A549 (cell line): ENCODE measurements around the gene RTN4R. TPM values are rescaled to one million over a fixed set of nuclear protein-coding genes. Genes with fewer than 3 reads are reported as not detected.
"Not testable (repeated sequence)": the region's sequence is repeated elsewhere in the genome, so short reads cannot be mapped to it uniquely, and the experiment has no call there.

Experiments used
- ATAC-seq, 2 experiments: fragments of 200-7000 bp in 1 of 2; fragments of >200 bp in 1 of 2; cut with Nextera tagmentation in 1 of 2; cut with Tn5 transposase in 1 of 2; 3 replicates each; pipeline versions ENCODE4 v1.8.0 to v1.9.1; 2018 to 2020; ENCODE audit warnings: mild to moderate bottlenecking in 1 of 2, moderate library complexity in 1 of 2
- CTCF ChIA-PET: fragments of 300-600 bp; sonication (Branson Sonifier 250); formaldehyde crosslinking; extraction: SDS; loops from one replicate; lab custom pipeline; 2021; ENCODE audit warnings: antibody characterized with exemption, inconsistent platforms; lab: Yijun Ruan, JAX
- POLR2A ChIA-PET: fragments of 350-600 bp; formaldehyde crosslinking; extraction: SDS; loops from one replicate; lab custom pipeline; 2021; ENCODE audit warnings: antibody characterized with exemption, inconsistent platforms; lab: Yijun Ruan, JAX
- DNase-seq, 2 experiments: peaks; one replicate each; pipeline versions ENCODE4 v3.0.0 to v3.0.0-alpha.2; 2011 to 2016; ENCODE audit warnings: low read depth in 1 of 2, low spot score in 1 of 2
- FAIRE-seq: peaks from 2 replicates; lab custom pipeline; 2011; peaks lifted over from hg19 to GRCh38; lab: Jason Lieb, UNC
- H3K27ac ChIP-seq, 2 experiments: fragments of >200 bp; sonication (Bioruptor Twin); formaldehyde crosslinking; 3 replicates each; pipeline ENCODE4 v1.5.1; 2016 to 2017
- H3K4me1 ChIP-seq: fragments of >200 bp; sonication (Bioruptor Twin); formaldehyde crosslinking; 3 replicates; pipeline ENCODE4 v1.6.1; 2016
- H3K4me2 ChIP-seq: fragments of >200 bp; sonication (Bioruptor Twin); formaldehyde crosslinking; 3 replicates; pipeline ENCODE4 v1.6.1; 2016
- H3K4me3 ChIP-seq: fragments of >200 bp; sonication (Bioruptor Twin); formaldehyde crosslinking; 3 replicates; pipeline ENCODE4 v1.5.1; 2016
- H3K9me3 ChIP-seq: fragments of >200 bp; sonication (Bioruptor Twin); formaldehyde crosslinking; 3 replicates; pipeline ENCODE4 v1.6.1; 2016
- CBX2 ChIP-seq: fragments of 200-600 bp; sonication (generic); IDR thresholded peaks from 2 replicates; pipeline ENCODE4 v1.6.1; 2016; ENCODE audit warnings: low read depth, mild to moderate bottlenecking, borderline replicate concordance
- EHF ChIP-seq: fragments of 250-450 bp; sonication (Bioruptor Pico); IDR thresholded peaks from 2 replicates; pipeline ENCODE4 v1.5.0; 2020; ENCODE audit warnings: mild to moderate bottlenecking
- EP300 ChIP-seq, 2 experiments: fragments of >200 bp; sonication (Bioruptor Twin); formaldehyde crosslinking; IDR thresholded peaks; 2 replicates in 1 of 2; 3 replicates in 1 of 2; pipeline ENCODE4 v1.6.1; 2016 to 2017
- FOSB ChIP-seq: fragments of 250-450 bp; sonication (Bioruptor Pico); IDR thresholded peaks from 2 replicates; pipeline ENCODE4 v1.5.0; 2020; ENCODE audit warnings: mild to moderate bottlenecking, moderate library complexity
- HOXA7 ChIP-seq: fragments of 250-450 bp; sonication (Bioruptor Pico); IDR thresholded peaks from 2 replicates; pipeline ENCODE4 v1.5.0; 2020; ENCODE audit warnings: mild to moderate bottlenecking, moderate library complexity
- HOXB5 ChIP-seq: fragments of 250-450 bp; sonication (Bioruptor Pico); IDR thresholded peaks from 2 replicates; pipeline ENCODE4 v1.5.0; 2020; ENCODE audit warnings: mild to moderate bottlenecking, moderate library complexity
- KDM1A ChIP-seq: fragments of 200-600 bp; sonication (generic); IDR thresholded peaks from 2 replicates; pipeline ENCODE4 v1.6.1; 2016; ENCODE audit warnings: low read depth, mild to moderate bottlenecking
- KDM5A ChIP-seq: fragments of 200-600 bp; sonication (generic); IDR thresholded peaks from 2 replicates; pipeline ENCODE4 v1.6.1; 2016; ENCODE audit warnings: antibody characterized with exemption, mild to moderate bottlenecking
- NPAS2 ChIP-seq: fragments of 250-450 bp; sonication (Bioruptor Pico); IDR thresholded peaks from 2 replicates; pipeline ENCODE4 v1.8.0; 2022; ENCODE audit warnings: mild to moderate bottlenecking, moderate library complexity, borderline replicate concordance
- POLR2AphosphoS2 ChIP-seq: conservative IDR thresholded peaks from 2 replicates; pipeline ENCODE4 v1.6.1; 2012; ENCODE audit warnings: low read length, improper control_type of control experiment, inconsistent platforms
- SMC3 ChIP-seq: fragments of >200 bp; sonication (Bioruptor Twin); formaldehyde crosslinking; IDR thresholded peaks from 3 replicates; pipeline ENCODE4 v1.6.1; 2018; ENCODE audit warnings: inconsistent platforms
- ZC3H11A ChIP-seq: fragments of 450-650 bp; IDR thresholded peaks from 2 replicates; pipeline ENCODE4 v1.6.1; 2014; ENCODE audit warnings: antibody characterized with exemption, mild to moderate bottlenecking
- ZNF302 ChIP-seq: fragments of 250-450 bp; sonication (Bioruptor Pico); IDR thresholded peaks from 2 replicates; pipeline ENCODE4 v1.9.0; 2021; ENCODE audit warnings: inconsistent platforms, mild to moderate bottlenecking, moderate library complexity
- WGBS: methylation state at CpG from one replicate; pipeline ENCODE4 v1.1.6; 2017; ENCODE audit errors: missing lambda C conversion rate; 5-methylcytosine and 5-hydroxymethylcytosine counted together
- polyA plus RNA-seq, 4 experiments: library from polyadenylated mRNA; depleted of rRNA in 3 of 4; stranded (reverse); fragments of >200 nt; fragmentation: RNase III in 1 of 4; extraction: RNeasy Plus Mini Kit Qiagen cat#74134 plus additional on column Dnase treatment in 1 of 4; gene quantifications; 2 replicates in 3 of 4; 3 replicates in 1 of 4; pipeline ENCODE4 v1.2.3, GENCODE V29; 2011 to 2017
- TF ChIP-seq, protein P1 (sequence below): IDR thresholded peaks from 2 replicates; pipeline ENCODE4 v1.6.1; 2012; ENCODE audit warnings: low read depth, borderline replicate concordance
- TF ChIP-seq, protein P2 (sequence below): fragments of >200 bp; sonication (Bioruptor Twin); formaldehyde crosslinking; IDR thresholded peaks from 3 replicates; pipeline ENCODE4 v1.5.1; 2016
- TF ChIP-seq, protein P3 (sequence below): fragments of 250-450 bp; sonication (Bioruptor Pico); IDR thresholded peaks from 2 replicates; pipeline ENCODE4 v1.5.0; 2021; ENCODE audit warnings: mild to moderate bottlenecking, moderate library complexity, borderline replicate concordance

RTN4R gene
- polyA plus RNA-seq, 2 of the 4 experiments (the other 2 are of a cell fraction): 1.0 to 2.7 TPM

DNA sequence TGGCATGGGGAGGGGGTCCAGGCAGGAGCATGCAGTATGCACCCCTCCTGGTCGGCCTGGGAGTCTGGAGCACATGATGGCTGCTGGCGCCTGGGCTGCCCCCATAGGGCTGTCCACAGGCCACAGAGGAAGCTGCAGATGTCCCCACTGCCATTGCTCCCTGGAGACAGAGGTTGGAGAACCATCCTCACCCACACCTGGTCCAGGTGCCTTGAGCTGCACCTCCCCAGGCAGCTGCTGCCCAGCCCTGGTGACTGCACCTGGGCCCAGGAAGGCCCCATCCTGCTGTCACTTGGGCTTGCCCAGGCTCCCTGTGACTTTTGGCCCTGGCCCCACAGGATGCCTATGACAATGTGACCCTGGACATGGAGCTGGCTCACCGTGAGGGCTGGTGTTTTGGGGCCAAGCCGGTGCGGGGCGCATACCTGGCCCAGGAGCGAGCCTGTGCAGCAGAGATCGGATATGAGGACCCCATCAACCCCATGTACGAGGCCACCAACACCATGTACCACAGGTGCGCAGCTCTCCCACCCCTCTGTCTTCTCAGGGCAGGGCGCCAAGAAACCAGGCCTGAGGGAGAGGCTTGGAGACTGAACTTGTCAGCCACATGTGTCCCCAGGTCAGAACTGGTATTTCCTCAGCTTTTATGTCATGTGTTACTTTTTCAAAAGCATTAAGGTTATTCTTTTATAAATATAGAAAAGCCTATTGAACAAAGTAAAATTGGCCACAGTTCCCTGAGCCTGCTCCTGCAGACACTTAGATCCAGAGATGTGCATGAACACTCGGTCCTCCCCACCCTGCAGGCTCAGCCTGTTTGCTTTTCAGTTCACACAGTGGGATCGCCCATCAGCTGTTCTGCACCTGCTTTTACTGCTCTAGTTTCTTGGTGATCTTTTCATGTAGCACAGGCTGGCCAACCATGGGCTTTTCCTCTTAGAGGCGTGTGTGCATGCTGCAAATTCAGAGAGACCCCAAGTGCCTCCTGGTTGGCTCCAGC lies 39.6 kb upstream of the RTN4R start:
- FAIRE-seq, H3K4me1 ChIP-seq, ATAC-seq, DNase-seq, H3K9me3 ChIP-seq, H3K27ac ChIP-seq, POLR2A ChIA-PET, H3K4me2 ChIP-seq, H3K4me3 ChIP-seq: not testable (repeated sequence)
- WGBS: 61% methylated on average over 6 of the region's 14 CpGs
- CTCF ChIA-PET: interaction anchor here (0.6 kb wide), 1 partner anchor 127 kb away, joined by 3 read pairs; no protein-coding TSS in a partner anchor

DNA sequence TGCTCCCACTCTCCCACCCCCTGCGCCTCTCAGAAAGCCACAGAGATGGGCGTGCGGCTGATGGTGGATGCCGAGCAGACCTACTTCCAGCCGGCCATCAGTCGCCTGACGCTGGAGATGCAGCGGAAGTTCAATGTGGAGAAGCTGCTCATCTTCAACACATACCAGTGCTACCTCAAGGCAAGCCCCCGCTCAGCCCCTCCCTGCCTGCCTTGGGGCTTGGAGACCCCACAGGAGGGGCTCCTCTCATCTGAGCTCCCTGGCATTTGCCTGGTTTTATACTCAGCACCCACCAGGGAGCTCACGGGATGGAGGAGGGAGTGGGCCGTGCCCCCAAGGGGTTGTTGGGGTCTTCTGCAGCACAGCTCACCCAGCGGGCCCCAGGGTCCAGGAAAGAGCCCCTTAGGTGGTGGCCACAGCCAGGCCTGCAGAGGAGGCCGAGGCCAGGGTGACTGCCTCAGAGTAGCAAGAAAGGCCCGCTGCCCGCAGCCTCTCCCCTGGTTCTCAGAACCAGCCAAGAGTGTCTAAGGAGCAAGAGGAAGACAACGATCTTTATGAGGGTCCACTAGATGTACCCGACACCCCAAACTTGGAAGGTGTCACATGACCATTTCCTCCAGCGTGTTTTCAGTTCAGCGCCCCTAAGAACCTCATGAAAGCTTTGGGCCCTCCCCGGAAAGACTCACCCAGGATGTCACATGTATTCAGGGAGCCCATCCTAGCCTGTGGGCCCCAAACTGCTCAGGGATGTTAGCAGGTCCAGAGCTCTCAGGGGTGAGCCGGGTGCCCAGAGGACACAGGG lies 38.7 kb upstream of the RTN4R start:
- POLR2A ChIA-PET, ATAC-seq, H3K9me3 ChIP-seq, FAIRE-seq, H3K27ac ChIP-seq, H3K4me3 ChIP-seq, H3K4me2 ChIP-seq, DNase-seq, H3K4me1 ChIP-seq: not testable (repeated sequence)
- CTCF ChIA-PET: interaction anchor here (1.2 kb wide), 1 partner anchor 10 kb away, joined by 3 read pairs; no protein-coding TSS in a partner anchor
- 85% methylated on average over 6 of the region's 21 CpGs for WGBS

DNA sequence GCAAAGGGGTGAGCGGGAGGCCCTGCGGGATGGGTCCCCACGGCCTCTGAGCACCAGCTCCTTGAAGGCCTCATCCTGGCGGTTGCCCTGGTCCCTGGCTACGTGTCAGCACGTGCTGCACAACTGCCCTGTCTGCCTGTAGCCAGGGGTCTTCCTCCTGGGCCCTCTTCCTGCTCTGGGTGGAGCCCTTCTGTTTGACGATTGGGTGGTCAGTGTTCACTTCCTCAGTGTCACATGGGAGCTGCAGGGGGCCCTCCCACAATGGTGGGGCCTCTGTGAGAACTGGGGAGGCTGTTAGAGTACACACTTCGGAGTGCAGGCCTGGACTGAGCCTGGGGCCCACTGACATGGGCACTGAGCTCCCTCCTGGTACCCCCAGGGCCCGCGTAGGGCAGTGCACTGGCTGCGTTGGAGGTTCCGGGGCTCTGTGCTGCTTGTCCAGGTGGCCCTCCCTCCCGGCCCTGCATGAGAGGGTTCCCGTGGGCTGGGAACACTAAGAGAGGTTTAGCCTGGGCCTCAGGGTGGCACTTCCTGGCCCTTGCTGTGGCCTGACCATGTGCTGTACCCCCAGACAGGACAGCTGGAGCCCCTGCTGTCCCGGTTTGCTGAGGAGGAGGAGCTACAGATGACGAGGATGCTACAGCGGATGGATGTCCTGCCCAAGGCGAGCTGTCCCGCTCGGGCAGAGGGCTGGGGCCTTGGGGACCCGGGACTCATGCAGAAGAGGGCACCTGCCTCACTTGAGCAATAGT lies 38.0 kb upstream of the RTN4R start:
- no peak for TF ChIP-seq ZNF302 (CRISPR knock-in tag)
- TF ChIP-seq, protein P1, sequence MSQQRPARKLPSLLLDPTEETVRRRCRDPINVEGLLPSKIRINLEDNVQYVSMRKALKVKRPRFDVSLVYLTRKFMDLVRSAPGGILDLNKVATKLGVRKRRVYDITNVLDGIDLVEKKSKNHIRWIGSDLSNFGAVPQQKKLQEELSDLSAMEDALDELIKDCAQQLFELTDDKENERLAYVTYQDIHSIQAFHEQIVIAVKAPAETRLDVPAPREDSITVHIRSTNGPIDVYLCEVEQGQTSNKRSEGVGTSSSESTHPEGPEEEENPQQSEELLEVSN: no peak
- no peak for TF ChIP-seq POLR2AphosphoS2
- TF ChIP-seq KDM1A: no peak
- TF ChIP-seq, protein P2, sequence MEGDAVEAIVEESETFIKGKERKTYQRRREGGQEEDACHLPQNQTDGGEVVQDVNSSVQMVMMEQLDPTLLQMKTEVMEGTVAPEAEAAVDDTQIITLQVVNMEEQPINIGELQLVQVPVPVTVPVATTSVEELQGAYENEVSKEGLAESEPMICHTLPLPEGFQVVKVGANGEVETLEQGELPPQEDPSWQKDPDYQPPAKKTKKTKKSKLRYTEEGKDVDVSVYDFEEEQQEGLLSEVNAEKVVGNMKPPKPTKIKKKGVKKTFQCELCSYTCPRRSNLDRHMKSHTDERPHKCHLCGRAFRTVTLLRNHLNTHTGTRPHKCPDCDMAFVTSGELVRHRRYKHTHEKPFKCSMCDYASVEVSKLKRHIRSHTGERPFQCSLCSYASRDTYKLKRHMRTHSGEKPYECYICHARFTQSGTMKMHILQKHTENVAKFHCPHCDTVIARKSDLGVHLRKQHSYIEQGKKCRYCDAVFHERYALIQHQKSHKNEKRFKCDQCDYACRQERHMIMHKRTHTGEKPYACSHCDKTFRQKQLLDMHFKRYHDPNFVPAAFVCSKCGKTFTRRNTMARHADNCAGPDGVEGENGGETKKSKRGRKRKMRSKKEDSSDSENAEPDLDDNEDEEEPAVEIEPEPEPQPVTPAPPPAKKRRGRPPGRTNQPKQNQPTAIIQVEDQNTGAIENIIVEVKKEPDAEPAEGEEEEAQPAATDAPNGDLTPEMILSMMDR: no peak
- TF ChIP-seq HOXB5: no peak
- no peak for TF ChIP-seq NPAS2 (CRISPR knock-in tag)
- no peak for TF ChIP-seq SMC3
- TF ChIP-seq HOXA7 (CRISPR knock-in tag): no peak
- TF ChIP-seq, protein P3, sequence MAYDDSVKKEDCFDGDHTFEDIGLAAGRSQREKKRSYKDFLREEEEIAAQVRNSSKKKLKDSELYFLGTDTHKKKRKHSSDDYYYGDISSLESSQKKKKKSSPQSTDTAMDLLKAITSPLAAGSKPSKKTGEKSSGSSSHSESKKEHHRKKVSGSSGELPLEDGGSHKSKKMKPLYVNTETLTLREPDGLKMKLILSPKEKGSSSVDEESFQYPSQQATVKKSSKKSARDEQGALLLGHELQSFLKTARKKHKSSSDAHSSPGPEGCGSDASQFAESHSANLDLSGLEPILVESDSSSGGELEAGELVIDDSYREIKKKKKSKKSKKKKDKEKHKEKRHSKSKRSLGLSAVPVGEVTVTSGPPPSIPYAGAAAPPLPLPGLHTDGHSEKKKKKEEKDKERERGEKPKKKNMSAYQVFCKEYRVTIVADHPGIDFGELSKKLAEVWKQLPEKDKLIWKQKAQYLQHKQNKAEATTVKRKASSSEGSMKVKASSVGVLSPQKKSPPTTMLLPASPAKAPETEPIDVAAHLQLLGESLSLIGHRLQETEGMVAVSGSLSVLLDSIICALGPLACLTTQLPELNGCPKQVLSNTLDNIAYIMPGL: no peak
- no peak for TF ChIP-seq KDM5A
- TF ChIP-seq FOSB (CRISPR knock-in tag): no peak
- no peak for TF ChIP-seq EHF (CRISPR knock-in tag)
- TF ChIP-seq ZC3H11A: no peak
- TF ChIP-seq CBX2: no peak
- TF ChIP-seq EP300 (IDR thresholded peaks at IDR 0.05): no peak
- Histone ChIP-seq H3K4me2 (no peak overlapping the region), H3K9me3 (no peaks in the 10 kb centered on the region), H3K4me3 (no peak overlapping the region), H3K27ac (no peak overlapping the region), H3K4me1 (no peaks in the 10 kb centered on the region)
- no peak for FAIRE-seq
- DNase-seq: no peak
- WGBS: 67% methylated on average over 11 of the region's 21 CpGs
- CTCF ChIA-PET: interaction anchor here (1.2 kb wide), 1 partner anchor 11 kb away, joined by 3 read pairs; no protein-coding TSS in a partner anchor
- ATAC-seq: no peak
- POLR2A ChIA-PET: no interaction called here

DNA sequence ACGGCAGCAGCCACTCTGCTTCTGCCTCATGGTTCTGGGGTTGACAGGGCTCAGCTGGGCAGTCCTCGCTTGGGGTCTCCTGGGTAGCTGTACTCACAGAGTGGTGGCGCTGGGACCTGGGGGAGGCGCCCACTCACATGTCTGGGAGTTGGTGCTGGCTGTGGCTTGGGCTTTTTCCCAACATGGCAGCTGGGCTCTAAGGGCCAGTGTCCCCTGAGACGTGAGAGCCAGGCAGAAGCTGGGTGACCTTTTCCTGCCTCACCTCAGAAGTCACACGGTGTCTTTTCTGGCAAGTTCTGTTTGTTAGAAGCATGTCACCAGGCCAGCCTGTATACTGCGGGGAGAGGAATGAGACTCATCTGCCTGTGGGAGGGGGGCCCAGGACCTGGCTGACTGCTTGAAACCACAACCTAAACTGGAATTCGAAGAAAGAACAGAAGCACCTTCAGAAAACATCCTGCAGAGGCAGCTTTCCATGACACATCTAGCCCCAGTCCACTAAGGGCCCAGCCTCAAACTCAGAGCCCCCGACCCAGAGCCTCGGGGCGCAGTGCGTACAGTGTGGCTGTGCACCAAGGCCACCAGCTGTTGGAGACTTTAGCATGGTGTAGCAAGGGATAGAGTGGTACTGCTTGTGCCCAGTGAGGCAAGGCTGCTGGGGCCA lies 37.2 kb upstream of the RTN4R start:
- WGBS: 75% methylated on average over 4 of the region's 12 CpGs

More for the DNA sequence above, 37.2 kb upstream of the RTN4R start:
- FAIRE-seq, ATAC-seq, DNase-seq, CTCF ChIA-PET, H3K4me3 ChIP-seq, H3K4me2 ChIP-seq, H3K9me3 ChIP-seq, H3K27ac ChIP-seq, POLR2A ChIA-PET, H3K4me1 ChIP-seq: not testable (repeated sequence)
